Psoas muscle (tissue), 8 donors: ENCODE results near the gene LSMEM2. TPM values are rescaled to one million over a fixed set of nuclear protein-coding genes. Genes with fewer than 3 reads are reported as not detected.
A peak's percentile ranks its signal among the peaks of the same experiment; 100 is the strongest.

Source experiments
- ATAC-seq, 4 donors: fragments of 200-7000 bp; cut with Tn5 transposase; one replicate each; pipeline ENCODE4 v1.9.1; 2020; ENCODE audit warnings: moderate library complexity in 3 of 4, mild to moderate bottlenecking in 2 of 4
- DNase-seq, 2 donors: peaks; one replicate each; pipeline ENCODE4 v3.0.0-alpha.2; 2020
- H3K27ac ChIP-seq: fragments of 200-600 bp; one replicate; pipeline ENCODE4 v1.8.0; 2022
- H3K27me3 ChIP-seq, 3 donors: fragments of 200-600 bp in 1 of 3; one replicate each; pipeline versions ENCODE4 v1.6.1 to v1.8.0; 2013 to 2022; ENCODE audit warnings: low read length in 2 of 3, mild to moderate bottlenecking in 2 of 3, moderate library complexity in 1 of 3; ENCODE audit not compliant: insufficient read depth in 3 of 3
- H3K36me3 ChIP-seq, 2 donors: fragments of 200-600 bp in 1 of 2; one replicate each; pipeline versions ENCODE4 v1.6.1 to v1.8.0; 2013 to 2022; ENCODE audit warnings: low read depth in 1 of 2, mild to moderate bottlenecking in 1 of 2, moderate library complexity in 1 of 2; ENCODE audit not compliant: insufficient read depth in 1 of 2
- H3K4me1 ChIP-seq: fragments of 200-600 bp; one replicate; pipeline ENCODE4 v1.8.0; 2022
- H3K4me3 ChIP-seq: fragments of 200-600 bp; one replicate; pipeline ENCODE4 v1.8.0; 2022; ENCODE audit warnings: mild to moderate bottlenecking
- H3K9me3 ChIP-seq: fragments of 200-600 bp; one replicate; pipeline ENCODE4 v1.8.0; 2022
- WGBS, 3 donors: extraction: QIAGEN DNeasy Blood & Tissue Kit; methylation state at CpG; one replicate each; pipeline versions ENCODE4 v1.1.6 to v1.1.7; 2013; 5-methylcytosine and 5-hydroxymethylcytosine counted together
- intact Hi-C, 2 donors: fragments of 100-400 bp; cut with DNase I; formaldehyde crosslinking; loops; one replicate each; pipeline versions ENCODE4 v1.11.0 to v1.14.2; 2022
- polyA plus RNA-seq, 3 donors: library from polyadenylated mRNA; stranded (reverse); fragments of 200-250 nt; gene quantifications; one replicate each; pipeline ENCODE4 v1.2.3, GENCODE V29; 2013
- total RNA-seq, 4 donors: library from RNA; stranded (reverse); fragmentation: NEBNext Ultra II Directional in 2 of 4; extraction: Animal tissue kit (Norgen Biotek cat#: 25700) in 2 of 4; gene quantifications; one replicate each; pipeline versions ENCODE4 v1.2.1 to v1.2.4, GENCODE V29; 2021 to 2023
- TF ChIP-seq, protein P1 (sequence below): fragments of 200-600 bp; IDR thresholded peaks from one replicate; pipeline ENCODE4 v1.8.0; 2022; ENCODE audit warnings: antibody characterized with exemption
- donor health status: healthy with polysubstance abuse.
- donor health status: DM: no; HTN: no; CAD: no; lungs with moderate emphysema.
- donor health status: Bipolar disorder and iron deficiency.
- donor health status: healthy.
- donor health status: DM: yes; HTN: yes; CAD: no.
- donor health status: DM: no; HTN: no; CAD: no.
- donor health status: DM: no; HTN: no; CAD: no.
- donor health status: DM: yes; HTN: yes; CAD: no.

LSMEM2 gene
- total and polyA plus RNA-seq, 7 donors, result 0.61 to 13.1 (median 1.1) TPM

GRCh38 chr3:50264964-50265485, 13.9 kb upstream of the LSMEM2 start:
- no peak for DNase-seq
- H3K27ac ChIP-seq, result peak overlapping the region; percentile 63
- TF ChIP-seq, protein P1, sequence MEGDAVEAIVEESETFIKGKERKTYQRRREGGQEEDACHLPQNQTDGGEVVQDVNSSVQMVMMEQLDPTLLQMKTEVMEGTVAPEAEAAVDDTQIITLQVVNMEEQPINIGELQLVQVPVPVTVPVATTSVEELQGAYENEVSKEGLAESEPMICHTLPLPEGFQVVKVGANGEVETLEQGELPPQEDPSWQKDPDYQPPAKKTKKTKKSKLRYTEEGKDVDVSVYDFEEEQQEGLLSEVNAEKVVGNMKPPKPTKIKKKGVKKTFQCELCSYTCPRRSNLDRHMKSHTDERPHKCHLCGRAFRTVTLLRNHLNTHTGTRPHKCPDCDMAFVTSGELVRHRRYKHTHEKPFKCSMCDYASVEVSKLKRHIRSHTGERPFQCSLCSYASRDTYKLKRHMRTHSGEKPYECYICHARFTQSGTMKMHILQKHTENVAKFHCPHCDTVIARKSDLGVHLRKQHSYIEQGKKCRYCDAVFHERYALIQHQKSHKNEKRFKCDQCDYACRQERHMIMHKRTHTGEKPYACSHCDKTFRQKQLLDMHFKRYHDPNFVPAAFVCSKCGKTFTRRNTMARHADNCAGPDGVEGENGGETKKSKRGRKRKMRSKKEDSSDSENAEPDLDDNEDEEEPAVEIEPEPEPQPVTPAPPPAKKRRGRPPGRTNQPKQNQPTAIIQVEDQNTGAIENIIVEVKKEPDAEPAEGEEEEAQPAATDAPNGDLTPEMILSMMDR, result no peak
- H3K36me3 ChIP-seq, result no peaks in the 10 kb centered on the region
- no peaks in the 10 kb centered on the region for H3K9me3 ChIP-seq
- no peaks in the 10 kb centered on the region for H3K27me3 ChIP-seq
- no peak overlapping the region for H3K4me3 ChIP-seq
- intact Hi-C loops, result loop anchor here in 1 of 2 donors (5.0 to 10.0 kb wide), 2 partner anchors 62 to 280 kb away; partner anchors contain the start of gene TUSC2
- peaks cover 50% of the 10 kb centered on the region for H3K4me1 ChIP-seq
- 52 to 56% (median 54%) methylated on average over 7 of the region's 7 CpGs for WGBS, 3 donors
- ATAC-seq, result no peak

DNA sequence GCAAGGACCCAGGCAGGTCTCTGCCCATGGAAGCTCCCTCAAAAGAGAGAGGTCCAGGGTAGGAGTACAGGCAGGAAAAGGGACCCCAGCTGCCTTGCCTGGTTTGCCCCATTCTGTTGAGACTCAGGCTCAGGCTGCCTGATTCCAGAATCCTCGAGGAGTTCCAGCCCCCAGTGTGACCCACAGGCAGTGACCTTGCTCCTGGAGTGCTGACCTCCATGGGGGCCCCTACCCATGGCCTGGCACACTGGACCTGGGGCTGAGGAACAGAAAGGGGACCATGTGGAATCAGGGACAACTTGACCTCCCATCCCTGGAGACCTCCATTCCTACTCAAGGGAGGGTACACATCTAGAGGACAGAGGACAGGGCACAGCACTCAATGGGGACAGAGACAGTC, 13.3 kb upstream of the LSMEM2 start:
- TF ChIP-seq, protein P1, result no peak
- ATAC-seq, result no peak
- WGBS, 3 donors, result 17 to 54% (median 32%) methylated on average over 1 of the region's 1 CpG
- Histone ChIP-seq H3K4me1 (peaks cover 54% of the 10 kb centered on the region), H3K36me3 (no peaks in the 10 kb centered on the region), H3K4me3 (no peak overlapping the region), H3K9me3 (no peaks in the 10 kb centered on the region), H3K27ac (peak overlapping the region; percentile 63), H3K27me3 (no peaks in the 10 kb centered on the region)
- intact Hi-C loops, result loop anchor here in 1 of 2 donors (10.0 kb wide), 1 partner anchor 279 kb away; no protein-coding TSS in a partner anchor
- DNase-seq, result no peak

DNA sequence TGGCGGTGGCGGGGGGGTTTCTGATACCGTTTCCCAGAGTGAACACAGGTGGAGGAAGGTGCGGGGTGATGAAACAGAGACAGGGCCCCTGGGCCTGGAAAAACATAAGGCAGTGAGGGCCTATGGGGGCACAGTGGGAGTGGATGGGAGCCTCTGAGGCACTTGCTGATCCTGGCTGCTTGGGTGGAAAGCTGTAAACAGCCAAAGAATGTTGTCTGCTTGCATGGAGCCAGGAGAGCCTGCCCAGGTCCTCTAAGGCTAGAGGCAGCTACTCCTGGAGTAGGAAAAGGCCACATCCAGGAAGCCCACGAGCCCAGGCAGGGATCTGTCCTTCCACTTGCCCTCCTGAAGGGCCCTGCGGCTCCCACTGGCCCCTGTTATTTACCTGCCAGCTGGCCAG, 12.9 kb upstream of the LSMEM2 start:
- no peaks in the 10 kb centered on the region for H3K27me3 ChIP-seq
- WGBS, 3 donors, result 69 to 71% (median 70%) methylated on average over 6 of the region's 6 CpGs
- no peaks in the 10 kb centered on the region for H3K36me3 ChIP-seq
- DNase-seq (no peak), ATAC-seq (no peak)
- H3K9me3 ChIP-seq, result no peaks in the 10 kb centered on the region
- H3K4me3 ChIP-seq, result no peak overlapping the region
- peaks cover 49% of the 10 kb centered on the region for H3K4me1 ChIP-seq
- H3K27ac ChIP-seq, result peak overlapping the region; percentile 63
- TF ChIP-seq, protein P1, result no peak
- intact Hi-C loops, result loop anchor here in 1 of 2 donors (10.0 kb wide), 1 partner anchor 279 kb away; no protein-coding TSS in a partner anchor

GRCh38 chr3:50266836-50267235, 12.1 kb upstream of the LSMEM2 start:
- no peaks in the 10 kb centered on the region for H3K27me3 ChIP-seq
- peak overlapping the region; percentile 82 for H3K27ac ChIP-seq
- TF ChIP-seq, protein P1, result no peak
- no peaks in the 10 kb centered on the region for H3K36me3 ChIP-seq
- intact Hi-C loops, result loop anchor here in 1 of 2 donors (10.0 kb wide), 1 partner anchor 278 kb away; no protein-coding TSS in a partner anchor
- H3K4me1 ChIP-seq, result peaks cover 48% of the 10 kb centered on the region
- WGBS, 3 donors, result 54 to 67% (median 57%) methylated on average over 7 of the region's 7 CpGs
- peak overlapping the region; percentile 72 for H3K4me3 ChIP-seq
- ATAC-seq (peak in 1 of 4 donors; percentile 7), DNase-seq (no peak)
- H3K9me3 ChIP-seq, result no peaks in the 10 kb centered on the region
